ENCODE measurements around the gene DYSF.

The DYSF gene

DNA sequence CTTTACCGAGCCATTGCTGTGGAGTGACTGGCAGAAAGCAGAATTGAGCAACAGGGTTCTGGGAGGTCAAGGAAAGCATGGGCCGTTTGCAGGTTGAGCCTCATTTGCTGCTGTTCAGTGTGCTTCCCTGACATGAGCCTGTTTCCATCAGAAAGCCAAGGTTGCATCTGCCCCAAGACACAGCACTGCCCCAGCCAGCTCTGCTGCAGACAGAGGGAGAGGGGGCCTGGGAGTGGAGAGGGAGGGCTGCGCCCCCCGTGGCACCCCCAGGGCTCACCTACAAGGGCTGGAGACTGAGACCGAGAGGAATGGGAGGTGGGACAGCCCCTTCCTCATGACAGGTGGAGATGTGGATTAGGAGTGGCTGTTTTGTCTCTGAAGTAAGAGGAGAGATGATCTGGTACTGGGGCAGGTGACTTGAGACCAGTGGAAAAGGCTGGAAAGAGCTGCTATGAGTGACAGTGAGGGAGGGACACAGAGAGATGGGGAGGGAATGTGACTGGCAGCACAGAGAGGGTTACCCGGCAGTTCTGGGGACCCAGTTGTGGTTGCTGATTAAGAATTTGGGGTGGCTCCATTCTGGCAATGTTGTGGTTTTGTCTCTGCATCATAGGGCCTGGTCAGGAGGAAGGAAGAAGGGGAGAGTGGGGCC is 218.0 kb downstream of the DYSF start:
- H3K4me1 ChIP-seq (ENCODE audit: low read length): no peaks in the 10 kb centered on the region
- no peaks in the 10 kb centered on the region for H3F3A ChIP-seq (ENCODE audit: insufficient read depth, low read length)
- H3K79me2 ChIP-seq (ENCODE audit: low read length): no peaks in the 10 kb centered on the region
- no peak overlapping the region for H3K27ac ChIP-seq (ENCODE audit: low read length)
- H3K9me2 ChIP-seq (replicated peaks; ENCODE audit: insufficient read depth, low read length): no peaks in the 10 kb centered on the region
- H3K36me3 ChIP-seq (replicated peaks; ENCODE audit: insufficient read depth, low read length): no peaks in the 10 kb centered on the region
- no peaks in the 10 kb centered on the region for H3K9me3 ChIP-seq (replicated peaks; ENCODE audit: insufficient read depth, low read length)
- no peak overlapping the region for H3K9ac ChIP-seq (ENCODE audit: low read length)
- no peak overlapping the region for H3K4me2 ChIP-seq (ENCODE audit: low read depth, low read length)
- no peak overlapping the region for H2AFZ ChIP-seq (ENCODE audit: low read length)
- no peak overlapping the region for H3K4me3 ChIP-seq (ENCODE audit: low read length)
- DNase-seq: no peak
- H3K27me3 ChIP-seq (replicated peaks; ENCODE audit: insufficient read depth, low read length): no peaks in the 10 kb centered on the region
- TF ChIP-seq EZH2 (optimal IDR thresholded peaks at IDR 0.05; ENCODE audit: low read depth, low read length): no peak
- TF ChIP-seq, protein P1, sequence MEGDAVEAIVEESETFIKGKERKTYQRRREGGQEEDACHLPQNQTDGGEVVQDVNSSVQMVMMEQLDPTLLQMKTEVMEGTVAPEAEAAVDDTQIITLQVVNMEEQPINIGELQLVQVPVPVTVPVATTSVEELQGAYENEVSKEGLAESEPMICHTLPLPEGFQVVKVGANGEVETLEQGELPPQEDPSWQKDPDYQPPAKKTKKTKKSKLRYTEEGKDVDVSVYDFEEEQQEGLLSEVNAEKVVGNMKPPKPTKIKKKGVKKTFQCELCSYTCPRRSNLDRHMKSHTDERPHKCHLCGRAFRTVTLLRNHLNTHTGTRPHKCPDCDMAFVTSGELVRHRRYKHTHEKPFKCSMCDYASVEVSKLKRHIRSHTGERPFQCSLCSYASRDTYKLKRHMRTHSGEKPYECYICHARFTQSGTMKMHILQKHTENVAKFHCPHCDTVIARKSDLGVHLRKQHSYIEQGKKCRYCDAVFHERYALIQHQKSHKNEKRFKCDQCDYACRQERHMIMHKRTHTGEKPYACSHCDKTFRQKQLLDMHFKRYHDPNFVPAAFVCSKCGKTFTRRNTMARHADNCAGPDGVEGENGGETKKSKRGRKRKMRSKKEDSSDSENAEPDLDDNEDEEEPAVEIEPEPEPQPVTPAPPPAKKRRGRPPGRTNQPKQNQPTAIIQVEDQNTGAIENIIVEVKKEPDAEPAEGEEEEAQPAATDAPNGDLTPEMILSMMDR (IDR thresholded peaks at IDR 0.05; ENCODE audit: low read length): no peak
- no peak for TF ChIP-seq EZH2phosphoT487 (IDR thresholded peaks at IDR 0.05; ENCODE audit: low read length)
- H4K20me1 ChIP-seq (ENCODE audit: insufficient read depth, low read length): no peaks in the 10 kb centered on the region

DNA sequence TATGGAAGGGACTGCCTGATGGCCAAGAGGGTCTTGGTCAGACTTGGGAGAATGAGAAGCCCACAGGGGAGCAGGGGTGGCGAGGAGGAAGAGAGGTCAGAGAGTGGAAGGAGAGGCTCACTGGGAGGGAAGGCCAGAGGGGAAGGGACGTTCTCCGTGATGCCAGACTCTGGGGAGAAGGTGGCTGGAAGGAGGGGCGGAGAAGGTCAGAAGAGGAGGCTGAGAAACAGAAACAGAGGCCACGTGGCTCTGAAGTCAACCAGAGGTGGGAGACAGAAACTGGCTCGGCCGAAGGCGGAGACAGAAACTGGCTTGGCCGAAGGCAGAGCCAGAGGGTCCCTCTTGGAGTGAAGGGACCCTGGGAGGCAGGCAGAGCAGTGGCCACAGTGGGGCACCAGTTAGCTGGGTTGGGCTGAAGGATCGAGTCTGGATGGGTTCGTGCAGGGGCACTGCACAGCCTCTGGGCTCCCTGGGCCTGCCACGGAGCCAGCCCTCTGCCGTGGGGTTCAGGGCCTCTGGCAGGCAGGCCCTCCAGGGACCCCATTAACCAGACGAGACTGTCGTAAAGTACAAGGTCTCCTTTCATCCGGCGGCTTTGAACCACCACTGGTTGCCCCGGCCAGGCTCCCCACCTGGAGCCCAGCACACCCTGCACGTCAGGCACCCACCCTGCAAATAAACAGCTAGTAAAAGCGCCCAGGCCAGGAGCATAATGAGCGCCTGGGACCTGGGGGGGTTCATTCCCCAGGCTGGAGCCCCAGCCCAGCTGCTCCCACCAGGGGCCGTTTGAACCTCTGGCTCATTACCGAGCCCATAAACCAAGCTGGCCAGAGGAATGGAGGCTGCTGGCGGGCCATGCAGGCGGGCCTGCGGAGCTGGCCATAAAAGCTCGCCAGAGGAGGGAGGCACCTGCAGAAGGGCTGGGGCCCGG is 218.8 kb downstream of the DYSF start:
- H3K9me2 ChIP-seq (replicated peaks; ENCODE audit: insufficient read depth, low read length): no peaks in the 10 kb centered on the region
- no peak overlapping the region for H3K4me2 ChIP-seq (ENCODE audit: low read depth, low read length)
- H3K27ac ChIP-seq (ENCODE audit: low read length): no peak overlapping the region
- no peak overlapping the region for H3K4me3 ChIP-seq (ENCODE audit: low read length)
- no peak for TF ChIP-seq EZH2 (optimal IDR thresholded peaks at IDR 0.05; ENCODE audit: low read depth, low read length)
- TF ChIP-seq, protein P1 (IDR thresholded peaks at IDR 0.05; ENCODE audit: low read length): no peak
- no peak for TF ChIP-seq EZH2phosphoT487 (IDR thresholded peaks at IDR 0.05; ENCODE audit: low read length)
- no peaks in the 10 kb centered on the region for H3K27me3 ChIP-seq (replicated peaks; ENCODE audit: insufficient read depth, low read length)
- no peak overlapping the region for H2AFZ ChIP-seq (ENCODE audit: low read length)
- H3K4me1 ChIP-seq (ENCODE audit: low read length): no peaks in the 10 kb centered on the region
- no peak overlapping the region for H3K9ac ChIP-seq (ENCODE audit: low read length)
- no peaks in the 10 kb centered on the region for H3F3A ChIP-seq (ENCODE audit: insufficient read depth, low read length)
- H4K20me1 ChIP-seq (ENCODE audit: insufficient read depth, low read length): no peaks in the 10 kb centered on the region
- no peaks in the 10 kb centered on the region for H3K79me2 ChIP-seq (ENCODE audit: low read length)
- no peak for DNase-seq
- H3K9me3 ChIP-seq (replicated peaks; ENCODE audit: insufficient read depth, low read length): no peaks in the 10 kb centered on the region
- H3K36me3 ChIP-seq (replicated peaks; ENCODE audit: insufficient read depth, low read length): no peaks in the 10 kb centered on the region

DNA sequence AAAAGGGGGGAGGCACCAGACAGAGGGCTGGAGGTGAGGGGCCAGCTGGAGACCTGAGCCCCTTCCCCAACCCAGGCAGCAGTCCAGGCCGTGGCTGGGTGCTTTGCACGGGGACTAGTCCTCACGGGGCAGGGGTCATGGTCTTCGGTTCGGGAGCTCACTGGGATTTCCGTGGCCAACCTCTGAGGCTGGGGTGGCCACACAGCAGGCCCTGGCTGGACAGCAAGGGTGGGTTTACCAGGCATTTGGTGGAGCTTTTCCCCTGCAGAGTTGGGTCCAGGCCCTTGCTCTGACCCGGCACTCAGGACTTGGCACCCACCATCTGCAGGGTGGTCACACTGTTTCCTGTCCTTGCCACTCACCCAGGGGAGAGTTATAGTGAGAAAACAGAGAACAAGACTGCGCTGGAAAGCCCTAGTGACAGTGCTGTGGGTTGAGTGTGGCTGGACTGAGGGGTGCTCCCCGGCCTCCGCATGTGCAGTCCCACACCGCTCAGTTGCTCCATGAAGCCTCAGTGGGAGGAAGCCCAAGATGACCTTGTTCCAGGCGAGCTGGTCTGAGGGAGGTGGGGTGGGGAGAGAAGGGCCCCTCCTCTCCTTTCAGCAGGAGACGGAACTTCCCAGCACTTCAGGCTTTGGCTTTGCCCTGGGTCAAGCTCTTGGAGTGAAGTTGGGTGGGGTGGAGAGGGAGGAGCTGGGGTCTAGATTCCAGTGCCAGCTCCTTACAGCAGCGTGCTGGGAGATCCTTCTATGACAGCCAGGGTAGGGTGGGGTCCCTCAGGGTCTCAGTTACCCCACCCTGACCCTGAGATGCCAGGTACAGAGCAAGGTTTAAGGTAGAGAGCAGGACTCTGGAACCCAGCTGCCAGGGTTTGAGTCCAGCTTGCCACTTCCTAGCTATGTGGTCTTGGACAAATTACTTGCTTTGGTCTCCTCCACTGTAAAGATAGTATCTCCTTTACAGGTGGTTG is 219.8 kb downstream of the DYSF start:
- DNase-seq: no peak
- H3K36me3 ChIP-seq (replicated peaks; ENCODE audit: insufficient read depth, low read length): no peaks in the 10 kb centered on the region
- no peaks in the 10 kb centered on the region for H3K79me2 ChIP-seq (ENCODE audit: low read length)
- H3K27me3 ChIP-seq (replicated peaks; ENCODE audit: insufficient read depth, low read length): no peaks in the 10 kb centered on the region
- no peaks in the 10 kb centered on the region for H3K4me1 ChIP-seq (ENCODE audit: low read length)
- no peaks in the 10 kb centered on the region for H4K20me1 ChIP-seq (ENCODE audit: insufficient read depth, low read length)
- H3F3A ChIP-seq (ENCODE audit: insufficient read depth, low read length): no peaks in the 10 kb centered on the region
- no peak overlapping the region for H3K27ac ChIP-seq (ENCODE audit: low read length)
- no peak overlapping the region for H3K4me2 ChIP-seq (ENCODE audit: low read depth, low read length)
- H2AFZ ChIP-seq (ENCODE audit: low read length): no peak overlapping the region
- TF ChIP-seq EZH2 (optimal IDR thresholded peaks at IDR 0.05; ENCODE audit: low read depth, low read length) (no peak), EZH2phosphoT487 (IDR thresholded peaks at IDR 0.05; ENCODE audit: low read length) (no peak)
- TF ChIP-seq, protein P1 (IDR thresholded peaks at IDR 0.05; ENCODE audit: low read length): no peak
- H3K4me3 ChIP-seq (ENCODE audit: low read length): no peak overlapping the region
- no peaks in the 10 kb centered on the region for H3K9me3 ChIP-seq (replicated peaks; ENCODE audit: insufficient read depth, low read length)
- H3K9me2 ChIP-seq (replicated peaks; ENCODE audit: insufficient read depth, low read length): no peaks in the 10 kb centered on the region
- no peak overlapping the region for H3K9ac ChIP-seq (ENCODE audit: low read length)
